Ishikawa (cell line): Measurements from ENCODE around the gene PRKCH.

Source experiments
- CEBPB ChIP-seq: IDR thresholded peaks from 2 replicates; pipeline ENCODE4 v1.6.1; 2012
- CREB1 ChIP-seq: IDR thresholded peaks from 2 replicates; pipeline ENCODE4 v1.6.1; 2012; ENCODE audit warnings: low read depth
- EGR1 ChIP-seq: IDR thresholded peaks from 2 replicates; pipeline ENCODE4 v1.6.1; 2012
- EP300 ChIP-seq: IDR thresholded peaks from 2 replicates; pipeline ENCODE4 v1.6.1; 2012; ENCODE audit warnings: borderline replicate concordance
- FOXM1 ChIP-seq: IDR thresholded peaks from 2 replicates; pipeline ENCODE4 v1.6.1; 2012; ENCODE audit warnings: low read depth, borderline replicate concordance
- NFIC ChIP-seq: IDR thresholded peaks from 2 replicates; pipeline ENCODE4 v1.6.1; 2012
- RAD21 ChIP-seq: IDR thresholded peaks from 2 replicates; pipeline ENCODE4 v1.6.1; 2012; ENCODE audit warnings: low read depth
- TAF1 ChIP-seq: IDR thresholded peaks from 2 replicates; pipeline ENCODE4 v1.6.1; 2012; ENCODE audit warnings: low read depth, mild to moderate bottlenecking
- TCF12 ChIP-seq: IDR thresholded peaks from 2 replicates; pipeline ENCODE4 v1.6.1; 2012; ENCODE audit warnings: low read depth
- TEAD4 ChIP-seq: IDR thresholded peaks from 2 replicates; pipeline ENCODE4 v1.6.1; 2012
- YY1 ChIP-seq: IDR thresholded peaks from 2 replicates; pipeline ENCODE4 v1.6.1; 2012; ENCODE audit warnings: low read depth
- ZBTB7A ChIP-seq: IDR thresholded peaks from 2 replicates; pipeline ENCODE4 v1.6.1; 2012; ENCODE audit warnings: low read depth
- TF ChIP-seq, protein P1 (sequence below): IDR thresholded peaks from 2 replicates; pipeline ENCODE4 v1.6.1; 2012
- TF ChIP-seq, protein P2 (sequence below): IDR thresholded peaks from 2 replicates; pipeline ENCODE4 v1.6.1; 2012
- TF ChIP-seq, protein P3 (sequence below): IDR thresholded peaks from 2 replicates; pipeline ENCODE4 v1.6.1; 2012; ENCODE audit warnings: low read depth, mild to moderate bottlenecking

PRKCH gene

DNA sequence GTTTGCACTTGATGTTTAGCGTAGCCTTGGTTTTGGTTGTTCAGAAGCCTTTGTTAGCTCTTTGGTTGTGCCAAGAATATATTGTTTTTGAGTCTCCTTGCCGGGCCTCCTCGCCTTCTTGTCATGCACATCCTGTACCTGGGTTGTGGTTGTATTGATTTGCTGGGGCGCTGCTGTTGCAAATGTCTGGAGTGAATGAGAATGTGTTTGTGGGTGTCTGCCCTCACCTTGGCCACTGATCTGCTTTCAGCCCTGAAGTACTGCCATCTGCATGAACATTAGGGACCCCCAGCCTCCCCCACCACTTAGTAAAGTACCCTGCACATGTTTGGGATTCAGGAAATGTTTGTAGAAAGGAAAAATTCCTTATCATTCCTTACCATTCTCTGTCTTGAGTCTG lies 16.5 kb downstream of the PRKCH start:
- no peak for TF ChIP-seq EP300
- TF ChIP-seq EGR1, result no peak
- no peak for TF ChIP-seq CEBPB
- no peak for TF ChIP-seq CREB1
- TF ChIP-seq TCF12, result no peak
- TF ChIP-seq ZBTB7A, result no peak
- no peak for TF ChIP-seq NFIC
- no peak for TF ChIP-seq TEAD4

DNA sequence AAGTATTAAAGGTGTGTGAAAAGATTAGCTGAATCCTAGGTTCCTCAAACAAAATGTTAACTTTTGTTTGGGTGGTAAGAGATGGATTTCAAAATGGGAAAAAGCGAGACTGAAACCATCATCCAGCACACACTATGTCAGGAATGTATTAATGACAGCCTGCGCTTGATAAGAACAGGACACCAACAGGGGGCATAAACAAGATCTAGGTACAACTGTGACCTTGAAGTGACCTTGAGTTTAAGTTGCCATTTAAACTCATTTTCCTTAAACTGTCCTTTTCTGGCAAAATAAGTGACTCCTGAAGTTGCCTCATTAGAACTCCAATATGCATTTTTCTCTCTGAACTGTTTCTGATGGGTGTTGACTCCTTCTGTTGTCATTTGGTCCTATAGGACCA lies 17.1 kb downstream of the PRKCH start:
- TF ChIP-seq RAD21, result no peak
- TF ChIP-seq TEAD4, result no peak
- no peak for TF ChIP-seq CREB1

DNA sequence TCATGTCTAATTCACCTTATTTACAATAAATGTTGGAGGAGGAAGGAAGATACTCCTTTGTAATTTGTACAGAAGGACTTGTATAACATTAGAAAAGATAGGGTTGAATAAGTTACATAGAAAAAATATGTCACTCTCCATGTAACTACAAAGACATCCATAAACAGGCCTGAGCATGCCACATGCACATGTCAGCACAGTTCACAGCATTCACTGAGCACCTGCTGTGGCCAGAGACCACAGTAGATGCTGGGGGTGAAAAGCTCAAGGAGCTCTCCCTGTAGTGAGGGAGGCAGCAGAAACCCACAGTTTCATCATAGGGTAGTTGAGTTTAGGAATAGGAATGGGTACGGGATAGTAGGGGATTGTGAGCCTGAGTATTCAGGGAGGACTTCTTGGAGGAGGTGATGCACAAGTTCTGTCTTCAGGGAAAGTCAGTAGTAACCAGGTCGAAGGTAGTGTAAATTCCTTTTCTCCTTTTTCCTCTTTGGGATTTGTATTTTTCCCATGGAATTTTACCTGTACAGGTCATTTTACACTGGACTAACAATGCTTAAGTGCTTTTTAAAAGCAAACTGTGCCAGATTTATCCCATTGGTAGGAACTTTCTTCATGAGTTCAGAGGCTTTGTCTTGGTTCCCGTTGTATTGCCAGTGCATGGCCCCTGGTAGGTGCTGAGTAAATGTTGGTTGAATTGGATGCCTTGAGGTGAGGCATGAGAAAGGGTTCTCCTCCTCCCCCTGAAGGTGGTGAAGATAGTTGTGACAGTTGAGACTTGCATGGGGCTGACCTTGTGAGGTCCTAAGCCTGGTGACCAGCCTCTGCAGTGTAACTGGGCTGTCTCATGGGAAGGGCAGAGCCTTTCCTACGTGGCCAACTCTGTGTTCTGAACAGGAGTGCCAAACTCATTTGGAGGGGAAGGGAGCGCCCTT lies 20.2 kb downstream of the PRKCH start:
- TF ChIP-seq, protein P1, sequence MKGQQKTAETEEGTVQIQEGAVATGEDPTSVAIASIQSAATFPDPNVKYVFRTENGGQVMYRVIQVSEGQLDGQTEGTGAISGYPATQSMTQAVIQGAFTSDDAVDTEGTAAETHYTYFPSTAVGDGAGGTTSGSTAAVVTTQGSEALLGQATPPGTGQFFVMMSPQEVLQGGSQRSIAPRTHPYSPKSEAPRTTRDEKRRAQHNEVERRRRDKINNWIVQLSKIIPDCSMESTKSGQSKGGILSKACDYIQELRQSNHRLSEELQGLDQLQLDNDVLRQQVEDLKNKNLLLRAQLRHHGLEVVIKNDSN, result no peak
- no peak for TF ChIP-seq RAD21
- TF ChIP-seq, protein P2, sequence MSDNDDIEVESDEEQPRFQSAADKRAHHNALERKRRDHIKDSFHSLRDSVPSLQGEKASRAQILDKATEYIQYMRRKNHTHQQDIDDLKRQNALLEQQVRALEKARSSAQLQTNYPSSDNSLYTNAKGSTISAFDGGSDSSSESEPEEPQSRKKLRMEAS, result no peak
- no peak for TF ChIP-seq TCF12
- no peak for TF ChIP-seq CREB1
- TF ChIP-seq ZBTB7A, result no peak
- TF ChIP-seq, protein P3, sequence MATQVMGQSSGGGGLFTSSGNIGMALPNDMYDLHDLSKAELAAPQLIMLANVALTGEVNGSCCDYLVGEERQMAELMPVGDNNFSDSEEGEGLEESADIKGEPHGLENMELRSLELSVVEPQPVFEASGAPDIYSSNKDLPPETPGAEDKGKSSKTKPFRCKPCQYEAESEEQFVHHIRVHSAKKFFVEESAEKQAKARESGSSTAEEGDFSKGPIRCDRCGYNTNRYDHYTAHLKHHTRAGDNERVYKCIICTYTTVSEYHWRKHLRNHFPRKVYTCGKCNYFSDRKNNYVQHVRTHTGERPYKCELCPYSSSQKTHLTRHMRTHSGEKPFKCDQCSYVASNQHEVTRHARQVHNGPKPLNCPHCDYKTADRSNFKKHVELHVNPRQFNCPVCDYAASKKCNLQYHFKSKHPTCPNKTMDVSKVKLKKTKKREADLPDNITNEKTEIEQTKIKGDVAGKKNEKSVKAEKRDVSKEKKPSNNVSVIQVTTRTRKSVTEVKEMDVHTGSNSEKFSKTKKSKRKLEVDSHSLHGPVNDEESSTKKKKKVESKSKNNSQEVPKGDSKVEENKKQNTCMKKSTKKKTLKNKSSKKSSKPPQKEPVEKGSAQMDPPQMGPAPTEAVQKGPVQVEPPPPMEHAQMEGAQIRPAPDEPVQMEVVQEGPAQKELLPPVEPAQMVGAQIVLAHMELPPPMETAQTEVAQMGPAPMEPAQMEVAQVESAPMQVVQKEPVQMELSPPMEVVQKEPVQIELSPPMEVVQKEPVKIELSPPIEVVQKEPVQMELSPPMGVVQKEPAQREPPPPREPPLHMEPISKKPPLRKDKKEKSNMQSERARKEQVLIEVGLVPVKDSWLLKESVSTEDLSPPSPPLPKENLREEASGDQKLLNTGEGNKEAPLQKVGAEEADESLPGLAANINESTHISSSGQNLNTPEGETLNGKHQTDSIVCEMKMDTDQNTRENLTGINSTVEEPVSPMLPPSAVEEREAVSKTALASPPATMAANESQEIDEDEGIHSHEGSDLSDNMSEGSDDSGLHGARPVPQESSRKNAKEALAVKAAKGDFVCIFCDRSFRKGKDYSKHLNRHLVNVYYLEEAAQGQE, result no peak
- no peak for TF ChIP-seq CEBPB

DNA sequence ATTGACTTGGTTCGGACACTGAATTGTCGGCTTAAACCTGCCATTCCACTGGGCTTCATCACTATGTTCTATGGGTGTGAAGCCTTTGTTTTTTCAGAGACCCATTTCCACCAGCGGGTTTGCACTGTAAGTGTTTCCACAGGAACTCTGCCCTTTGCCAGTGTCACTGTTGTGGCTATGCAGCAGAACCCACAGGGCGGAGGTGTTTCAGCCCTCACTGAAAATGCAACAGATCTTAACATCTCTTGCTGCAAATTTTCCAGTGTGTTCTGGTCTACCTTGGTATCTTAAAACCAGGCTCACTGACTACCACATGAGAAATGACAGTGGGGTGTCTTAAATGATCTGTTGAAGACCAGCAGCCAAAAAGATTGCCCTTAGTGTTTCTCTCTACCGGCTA lies 21.1 kb downstream of the PRKCH start:
- TF ChIP-seq, protein P3, result no peak
- TF ChIP-seq NFIC, result no peak
- no peak for TF ChIP-seq CEBPB
- no peak for TF ChIP-seq TAF1
- TF ChIP-seq FOXM1, result no peak
- TF ChIP-seq ZBTB7A, result no peak
- TF ChIP-seq, protein P2, result no peak
- no peak for TF ChIP-seq YY1
- TF ChIP-seq, protein P1, result no peak
- no peak for TF ChIP-seq EGR1
- no peak for TF ChIP-seq TEAD4
- TF ChIP-seq CREB1, result no peak
- no peak for TF ChIP-seq RAD21

DNA sequence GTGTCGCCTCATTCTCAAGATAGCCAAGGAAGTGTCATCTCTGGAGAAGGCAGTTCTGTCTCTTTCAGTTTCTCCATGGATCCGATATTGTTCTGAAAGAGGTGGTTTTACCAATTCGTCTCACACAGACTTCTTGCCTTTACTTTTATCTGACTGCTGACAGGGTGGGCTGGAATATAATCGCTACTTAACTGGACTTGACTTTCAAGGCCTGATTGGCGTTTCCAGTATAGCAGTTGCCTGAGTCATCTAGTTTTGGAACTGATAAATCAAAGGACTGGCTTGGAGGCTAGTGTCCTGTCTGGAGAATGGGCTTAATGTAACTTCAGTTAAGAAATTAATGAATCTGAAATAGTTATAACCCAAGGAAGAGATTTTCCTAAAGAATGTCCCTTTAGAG lies 21.6 kb downstream of the PRKCH start:
- TF ChIP-seq, protein P3, result no peak
- TF ChIP-seq TEAD4, result no peak
